Sigmoid colon (tissue), 7 donors: ENCODE measurements around the gene ETFDH. TPM values are rescaled to one million over a fixed set of nuclear protein-coding genes. Genes with fewer than 3 reads are reported as not detected.

Source experiments
- DNase-seq: peaks from one replicate; pipeline ENCODE4 v3.0.0-alpha.2; 2019
- H3K27ac ChIP-seq, 4 donors: fragments of 200-600 bp; sonication (generic); one replicate each; pipeline ENCODE4 v1.5.1; 2016 to 2019; ENCODE audit warnings: mild to moderate bottlenecking in 1 of 4
- H3K27me3 ChIP-seq, 3 donors: fragments of 200-600 bp; sonication (generic); one replicate each; pipeline ENCODE4 v1.5.1; 2019; ENCODE audit warnings: mild to moderate bottlenecking in 1 of 3
- H3K36me3 ChIP-seq, 4 donors: fragments of 200-600 bp; sonication (generic); one replicate each; pipeline ENCODE4 v1.5.1; 2016 to 2019
- H3K4me1 ChIP-seq, 4 donors: fragments of 200-600 bp; sonication (generic); one replicate each; pipeline ENCODE4 v1.5.1; 2017 to 2019
- H3K4me3 ChIP-seq, 4 donors: fragments of 200-600 bp; sonication (generic); one replicate each; pipeline ENCODE4 v1.5.1; 2017 to 2019; ENCODE audit warnings: mild to moderate bottlenecking in 2 of 4, moderate library complexity in 1 of 4
- H3K9me3 ChIP-seq, 4 donors: fragments of 200-600 bp in 3 of 4; sonication (generic) in 3 of 4; one replicate each; pipeline versions ENCODE4 v1.5.1 to v1.6.1; 2013 to 2019
- CTCF ChIP-seq, 4 experiments: fragments of 450-650 bp in 3 of 4; fragments of 200-600 bp in 1 of 4; IDR thresholded peaks; one replicate each; pipeline ENCODE4 v1.5.1; 2016 to 2019; ENCODE audit warnings: antibody characterized with exemption in 4 of 4, mild to moderate bottlenecking in 3 of 4, moderate library complexity in 2 of 4
- EP300 ChIP-seq, 4 donors: sonication (generic); formaldehyde crosslinking; IDR thresholded peaks; one replicate each; pipeline ENCODE4 v1.6.1; 2017; ENCODE audit warnings: antibody characterized with exemption in 4 of 4
- POLR2A ChIP-seq, 2 donors: fragments of 450-650 bp; IDR thresholded peaks; one replicate each; pipeline ENCODE4 v1.6.1; 2016; ENCODE audit warnings: antibody characterized with exemption in 2 of 2, mild to moderate bottlenecking in 2 of 2, moderate library complexity in 2 of 2
- POLR2AphosphoS5 ChIP-seq, 4 donors: sonication (generic); formaldehyde crosslinking; IDR thresholded peaks; one replicate each; pipeline ENCODE4 v1.6.1; 2017; ENCODE audit warnings: antibody characterized with exemption in 4 of 4
- WGBS, 2 donors: extraction: QIAGEN DNeasy Blood & Tissue Kit; methylation state at CpG; one replicate each; pipeline ENCODE4 v1.1.7; 2013; 5-methylcytosine and 5-hydroxymethylcytosine counted together
- intact Hi-C: fragments of 100-400 bp; cut with DNase I; formaldehyde crosslinking; loops from one replicate; pipeline ENCODE4 v1.15.1; 2023
- polyA plus RNA-seq, 3 donors: library from polyadenylated mRNA; stranded (reverse); fragments of 200-250 nt; gene quantifications; one replicate each; pipeline ENCODE4 v1.2.3, GENCODE V29; 2013
- total RNA-seq, 4 donors: library from RNA; depleted of rRNA; stranded (reverse); fragments of >200 nt; gene quantifications; one replicate each; pipeline ENCODE4 v1.1.0, GENCODE V29; 2016
- donor health status: healthy with polysubstance abuse.
- donor health status: Bipolar disorder and iron deficiency.
- donor health status: healthy.

Gene ETFDH
- total and polyA plus RNA-seq, 7 donors = 20.4 to 74.7 (median 31.6) TPM

- Histone ChIP-seq H3K27ac (no peak overlapping the region), H3K27me3 (no peaks in the 10 kb centered on the region), H3K36me3 (no peaks in the 10 kb centered on the region), H3K4me3 (no peak overlapping the region), H3K9me3 (peaks cover 0 to 2% (median 0%) of the 10 kb centered on the region in 4 donors), H3K4me1 (no peaks in the 10 kb centered on the region)
- TF ChIP-seq POLR2A (IDR thresholded peaks at IDR 0.05) = no peak
- intact Hi-C loops = no loop called here
- WGBS, 2 donors = 86 to 89% methylated on average over 1 of the region's 1 CpG
- no peak for DNase-seq
Observed at GRCh38 chr4:158636619-158637018, 35.5 kb upstream of the ETFDH start.

- no peak for TF ChIP-seq POLR2AphosphoS5 (IDR thresholded peaks at IDR 0.05)
- TF ChIP-seq EP300 (IDR thresholded peaks at IDR 0.05) = no peak
- TF ChIP-seq POLR2A (IDR thresholded peaks at IDR 0.05) = no peak
- TF ChIP-seq CTCF (IDR thresholded peaks at IDR 0.05) = no peak
- DNase-seq = no peak
- Histone ChIP-seq H3K4me3 (no peak overlapping the region), H3K9me3 (peaks cover 0 to 2% (median 0%) of the 10 kb centered on the region in 4 donors), H3K27ac (no peak overlapping the region), H3K27me3 (no peaks in the 10 kb centered on the region), H3K4me1 (peaks cover 0 to 4% (median 0%) of the 10 kb centered on the region in 4 donors), H3K36me3 (no peaks in the 10 kb centered on the region)
- intact Hi-C loops = no loop called here
- WGBS, 2 donors = 85 to 91% methylated on average over 5 of the region's 5 CpGs
Observed at GRCh38 chr4:158644356-158644755, 27.7 kb upstream of the ETFDH start.

GRCh38 chr4:158644760-158645159, 27.3 kb upstream of the ETFDH start:
- no peaks in the 10 kb centered on the region for H3K27me3 ChIP-seq
- no peak overlapping the region for H3K4me3 ChIP-seq
- H3K27ac ChIP-seq = no peak overlapping the region
- no peak for DNase-seq
- no peak for TF ChIP-seq POLR2A (IDR thresholded peaks at IDR 0.05)
- no peak for TF ChIP-seq CTCF (IDR thresholded peaks at IDR 0.05)
- no peak for TF ChIP-seq POLR2AphosphoS5 (IDR thresholded peaks at IDR 0.05)
- no peak for TF ChIP-seq EP300 (IDR thresholded peaks at IDR 0.05)
- H3K4me1 ChIP-seq = peaks cover 0 to 4% (median 0%) of the 10 kb centered on the region in 4 donors
- intact Hi-C loops = no loop called here
- WGBS, 2 donors = 80 to 86% methylated on average over 3 of the region's 3 CpGs
- peaks cover 0 to 2% (median 0%) of the 10 kb centered on the region in 4 donors for H3K9me3 ChIP-seq
- H3K36me3 ChIP-seq = no peaks in the 10 kb centered on the region

GRCh38 chr4:158649111-158649680, 22.9 kb upstream of the ETFDH start:
- 71 to 79% methylated on average over 4 of the region's 4 CpGs for WGBS, 2 donors
- H3K4me1 ChIP-seq = peaks cover 0 to 13% (median 2%) of the 10 kb centered on the region in 4 donors

GRCh38 chr4:158652920-158653319, 19.2 kb upstream of the ETFDH start:
- WGBS, 2 donors = 6 to 11% methylated on average over 2 of the region's 2 CpGs
- H3K27me3 ChIP-seq = no peaks in the 10 kb centered on the region
- no peaks in the 10 kb centered on the region for H3K9me3 ChIP-seq
- no peak for DNase-seq
- TF ChIP-seq CTCF (IDR thresholded peaks at IDR 0.05) (no peak), POLR2A (IDR thresholded peaks at IDR 0.05) (no peak), EP300 (IDR thresholded peaks at IDR 0.05) (no peak), POLR2AphosphoS5 (IDR thresholded peaks at IDR 0.05) (no peak)
- H3K4me3 ChIP-seq = peak overlapping the region in 1 of 4 donors; percentile 7
- intact Hi-C loops = no loop called here
- H3K36me3 ChIP-seq = no peaks in the 10 kb centered on the region
- peaks cover 0 to 9% (median 2%) of the 10 kb centered on the region in 4 donors for H3K4me1 ChIP-seq
- H3K27ac ChIP-seq = no peak overlapping the region

More at GRCh38 chr4:158649111-158649680, 22.9 kb upstream of the ETFDH start:
- DNase-seq = no peak
- Histone ChIP-seq H3K27ac (no peak overlapping the region), H3K27me3 (no peaks in the 10 kb centered on the region), H3K9me3 (no peaks in the 10 kb centered on the region), H3K36me3 (no peaks in the 10 kb centered on the region), H3K4me3 (no peak overlapping the region)
- TF ChIP-seq POLR2A (IDR thresholded peaks at IDR 0.05) (no peak), EP300 (IDR thresholded peaks at IDR 0.05) (no peak), CTCF (IDR thresholded peaks at IDR 0.05) (no peak), POLR2AphosphoS5 (IDR thresholded peaks at IDR 0.05) (no peak)
- intact Hi-C loops = no loop called here
